Smooth muscle cell (in vitro differentiated cells): ENCODE data around the gene ABHD5. TPM values are rescaled to one million over a fixed set of nuclear protein-coding genes. Genes with fewer than 3 reads are reported as not detected.

Source experiments
- DNase-seq: peaks from one replicate; lab custom pipeline; 2025; ENCODE audit not compliant: unreplicated experiment; lab: John Stamatoyannopoulos, UW
- H2AFZ ChIP-seq: fragments of 200-600 bp; sonication (generic); 2 replicates; pipeline ENCODE4 v1.6.0; 2016; ENCODE audit warnings: antibody characterized with exemption, low read depth, mild to moderate bottlenecking
- H3F3A ChIP-seq: fragments of 200-600 bp; sonication (generic); 2 replicates; pipeline ENCODE4 v1.6.0; 2017; ENCODE audit warnings: antibody characterized with exemption, low read depth
- H3K27ac ChIP-seq: fragments of 200-600 bp; sonication (generic); 2 replicates; pipeline ENCODE4 v1.5.1; 2016; ENCODE audit warnings: low read depth, mild to moderate bottlenecking
- H3K27me3 ChIP-seq: fragments of 200-600 bp; sonication (generic); 2 replicates; pipeline ENCODE4 v1.6.1; 2016; ENCODE audit warnings: low read depth, mild to moderate bottlenecking
- H3K36me3 ChIP-seq: fragments of 200-600 bp; sonication (generic); 2 replicates; pipeline ENCODE4 v1.5.1; 2016; ENCODE audit warnings: low read depth
- H3K4me1 ChIP-seq: fragments of 200-600 bp; sonication (generic); 2 replicates; pipeline ENCODE4 v1.5.1; 2016; ENCODE audit warnings: low read depth
- H3K4me2 ChIP-seq: fragments of 200-600 bp; sonication (generic); 2 replicates; pipeline ENCODE4 v1.6.0; 2016; ENCODE audit warnings: mild to moderate bottlenecking
- H3K4me3 ChIP-seq: fragments of 200-600 bp; sonication (generic); 2 replicates; pipeline ENCODE4 v1.5.1; 2016; ENCODE audit warnings: mild to moderate bottlenecking
- H3K79me2 ChIP-seq: fragments of 200-600 bp; sonication (generic); 2 replicates; pipeline ENCODE4 v1.6.0; 2016; ENCODE audit warnings: low read depth, mild to moderate bottlenecking
- H3K9ac ChIP-seq: fragments of 200-600 bp; sonication (generic); 2 replicates; pipeline ENCODE4 v1.6.0; 2016; ENCODE audit warnings: low read depth
- H3K9me3 ChIP-seq: fragments of 200-600 bp; sonication (generic); replicated peaks from 2 replicates; pipeline ENCODE4 v1.5.1; 2016; ENCODE audit warnings: low read depth
- H4K20me1 ChIP-seq: fragments of 200-600 bp; sonication (generic); 2 replicates; pipeline ENCODE4 v1.6.0; 2016; ENCODE audit warnings: low read depth
- CTCF ChIP-seq: fragments of 200-600 bp; sonication (generic); IDR thresholded peaks from 2 replicates; pipeline ENCODE4 v1.5.1; 2017; ENCODE audit warnings: borderline replicate concordance, mild to moderate bottlenecking, antibody characterized with exemption; ENCODE audit not compliant: insufficient read depth, poor library complexity, severe bottlenecking
- WGBS: methylation state at CpG from one replicate; pipeline ENCODE4 v1.1.7; 2016; ENCODE audit warnings: low lambda C conversion rate; 5-methylcytosine and 5-hydroxymethylcytosine counted together
- polyA plus RNA-seq: library from polyadenylated mRNA; unstranded; fragments of >200 nt; fragmentation: Nextera tagmentation; extraction: Ambion mirVana; gene quantifications from 2 replicates; pipeline ENCODE4 v1.2.1, GENCODE V29; 2016
- total RNA-seq: library from RNA; depleted of rRNA; stranded (reverse); fragments of >200 nt; gene quantifications from 2 replicates; pipeline ENCODE4 v1.2.3, GENCODE V29; 2014

ABHD5 gene
- total and polyA plus RNA-seq, 2 experiments from 2014 or later: 8.6 to 9.3 TPM

- no peaks in the 10 kb centered on the region for H3K36me3 ChIP-seq
- no peaks in the 10 kb centered on the region for H3K9me3 ChIP-seq
- H3K4me3 ChIP-seq: no peak overlapping the region
- H3K79me2 ChIP-seq: no peaks in the 10 kb centered on the region
- H3K4me1 ChIP-seq: peaks cover 3% of the 10 kb centered on the region
- H3K9ac ChIP-seq: no peak overlapping the region
- H3K27ac ChIP-seq: no peak overlapping the region
- H4K20me1 ChIP-seq: no peaks in the 10 kb centered on the region
- no peak for TF ChIP-seq CTCF
- H3K4me2 ChIP-seq: no peak overlapping the region
- H3K27me3 ChIP-seq: no peaks in the 10 kb centered on the region
- H2AFZ ChIP-seq: no peak overlapping the region
- WGBS: 84% methylated on average over 4 of the region's 4 CpGs
- DNase-seq: no peak
- H3F3A ChIP-seq: peaks cover 3% of the 10 kb centered on the region
Observed at GRCh38 chr3:43765521-43765971, 74.8 kb downstream of the ABHD5 start.

GRCh38 chr3:43766672-43767465, 76.1 kb downstream of the ABHD5 start:
- H3K4me1 ChIP-seq: peaks cover 3% of the 10 kb centered on the region
- no peaks in the 10 kb centered on the region for H3K36me3 ChIP-seq
- H3K79me2 ChIP-seq: no peaks in the 10 kb centered on the region
- DNase-seq: no peak
- H3K4me2 ChIP-seq: no peak overlapping the region
- H4K20me1 ChIP-seq: no peaks in the 10 kb centered on the region
- no peak for TF ChIP-seq CTCF
- H3K4me3 ChIP-seq: no peak overlapping the region
- H3K9me3 ChIP-seq: no peaks in the 10 kb centered on the region
- H3K27ac ChIP-seq: no peak overlapping the region
- no peak overlapping the region for H3K9ac ChIP-seq
- H3K27me3 ChIP-seq: no peaks in the 10 kb centered on the region
- WGBS: 75% methylated on average over 2 of the region's 2 CpGs
- H2AFZ ChIP-seq: no peak overlapping the region
- peaks cover 3% of the 10 kb centered on the region for H3F3A ChIP-seq

DNA sequence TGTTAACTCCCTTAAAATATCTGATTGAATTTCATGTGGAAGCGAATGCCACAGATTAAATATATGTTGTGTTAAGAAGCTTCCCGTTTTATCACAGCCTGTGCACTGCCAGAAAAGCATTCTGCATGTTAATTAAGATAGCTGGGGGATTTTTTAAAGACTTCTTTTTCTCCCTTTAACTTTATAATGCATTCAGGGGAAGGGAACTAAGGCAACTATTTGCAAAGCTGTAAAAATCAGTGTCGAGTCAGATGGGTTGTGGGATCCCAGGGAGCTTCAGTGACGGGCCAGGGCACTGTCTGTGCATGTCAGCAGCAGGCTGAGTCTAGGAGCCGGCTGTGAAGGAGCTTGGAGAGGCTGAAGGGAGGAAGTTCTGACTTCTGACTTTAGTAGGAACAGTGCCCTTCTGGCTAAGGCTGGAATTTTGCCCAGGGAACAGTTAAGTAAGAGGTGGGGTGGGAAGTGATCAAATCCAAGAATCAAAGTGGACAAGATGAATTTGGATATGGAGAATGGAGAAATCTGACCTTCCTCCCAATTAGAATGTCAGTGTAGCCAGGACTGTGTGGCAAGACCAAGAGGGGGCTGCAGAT, 77.7 kb downstream of the ABHD5 start:
- Histone ChIP-seq H3K4me2 (no peak overlapping the region), H3K9ac (no peak overlapping the region), H3K27me3 (no peaks in the 10 kb centered on the region), H2AFZ (peak overlapping the region; percentile 16), H3K79me2 (no peaks in the 10 kb centered on the region), H4K20me1 (no peaks in the 10 kb centered on the region), H3K27ac (no peak overlapping the region), H3K36me3 (no peaks in the 10 kb centered on the region), H3K4me1 (peaks cover 3% of the 10 kb centered on the region), H3K4me3 (no peak overlapping the region), H3K9me3 (no peaks in the 10 kb centered on the region), H3F3A (peaks cover 3% of the 10 kb centered on the region)
- DNase-seq: no peak
- WGBS: 47% methylated on average over 5 of the region's 5 CpGs
- no peak for TF ChIP-seq CTCF
